ENCODE data around the gene CDK7. TPM values are rescaled to one million over a fixed set of nuclear protein-coding genes. Genes with fewer than 3 reads are reported as not detected.

The CDK7 gene
- total and polyA plus RNA-seq, 9 of the 15 experiments (the other 6 are each of a cell fraction or from before 2014, with no cell fraction given) = 41.7 to 143 (median 65.3) TPM

GRCh38 chr5:69234457-69235268 lies at the start of gene CDK7 (continued):
- TF ChIP-seq ZBTB49 (CRISPR knock-in tag; IDR thresholded peaks at IDR 0.05; ENCODE audit: borderline replicate concordance) = no peak
- peak in 1 of 2 experiments; percentile 80; a peak in 2 of 4 replicates for TF ChIP-seq MAZ (CRISPR knock-in tag; conservative IDR thresholded peaks at IDR 0.05 in 1 of 2, IDR thresholded peaks at IDR 0.05 in 1 of 2)
- no peak for TF ChIP-seq ZNF143 (CRISPR knock-in tag; IDR thresholded peaks at IDR 0.05)
- TF ChIP-seq CBFA2T3 (IDR thresholded peaks at IDR 0.05) = no peak
- peak; percentile 71 for TF ChIP-seq MEIS2 (IDR thresholded peaks at IDR 0.05; ENCODE audit: partially characterized antibody)
- TF ChIP-seq NKRF (IDR thresholded peaks at IDR 0.05; ENCODE audit: borderline replicate concordance) = peak; percentile 100
- peak; percentile 89 for TF ChIP-seq ZFX (CRISPR knock-in tag; IDR thresholded peaks at IDR 0.05)
- TF ChIP-seq SMAD4 (CRISPR knock-in tag; conservative IDR thresholded peaks at IDR 0.05) = 0 out of 2 replicates have a peak, but pooled peaks have one; percentile 43
- peak; percentile 4; the same call in 1 of the 2 replicates for TF ChIP-seq EP300 (IDR thresholded peaks at IDR 0.05; ENCODE audit: low read length)
- peak; percentile 70; the same call in 1 of the 2 replicates for TF ChIP-seq ETV5 (CRISPR knock-in tag; IDR thresholded peaks at IDR 0.05; ENCODE audit: low read depth)
- peak; percentile 86 to 89 for TF ChIP-seq NRF1 (conservative IDR thresholded peaks at IDR 0.05 in 1 of 2, IDR thresholded peaks at IDR 0.05 in 1 of 2)
- peak in 1 of 2 experiments; percentile 18; a peak in 1 of 4 replicates for TF ChIP-seq RAD21 (CRISPR knock-in tag; conservative IDR thresholded peaks at IDR 0.05 in 1 of 2, IDR thresholded peaks at IDR 0.05 in 1 of 2)
- TF ChIP-seq ARID3A (IDR thresholded peaks at IDR 0.05; ENCODE audit: borderline replicate concordance, low read depth, low read length) = no peak
- TF ChIP-seq MCM7 (IDR thresholded peaks at IDR 0.05) = no peak
- peak; percentile 71 for TF ChIP-seq EGR1 (conservative IDR thresholded peaks at IDR 0.05)
- TF ChIP-seq BRF2 (IDR thresholded peaks at IDR 0.05; ENCODE audit: borderline replicate concordance, insufficient read depth, insufficient read length) = no peak
- TF ChIP-seq BRF1 (IDR thresholded peaks at IDR 0.05; ENCODE audit: borderline replicate concordance, extremely low read depth, insufficient read length) = no peak
- TF ChIP-seq ELF1 (tag; IDR thresholded peaks at IDR 0.05) = peak; percentile 91
- peak; percentile 77 for TF ChIP-seq SP1 (CRISPR knock-in tag; IDR thresholded peaks at IDR 0.05)

All from K562 (cell line).